ENCODE data around the gene SPTLC1.

DNA sequence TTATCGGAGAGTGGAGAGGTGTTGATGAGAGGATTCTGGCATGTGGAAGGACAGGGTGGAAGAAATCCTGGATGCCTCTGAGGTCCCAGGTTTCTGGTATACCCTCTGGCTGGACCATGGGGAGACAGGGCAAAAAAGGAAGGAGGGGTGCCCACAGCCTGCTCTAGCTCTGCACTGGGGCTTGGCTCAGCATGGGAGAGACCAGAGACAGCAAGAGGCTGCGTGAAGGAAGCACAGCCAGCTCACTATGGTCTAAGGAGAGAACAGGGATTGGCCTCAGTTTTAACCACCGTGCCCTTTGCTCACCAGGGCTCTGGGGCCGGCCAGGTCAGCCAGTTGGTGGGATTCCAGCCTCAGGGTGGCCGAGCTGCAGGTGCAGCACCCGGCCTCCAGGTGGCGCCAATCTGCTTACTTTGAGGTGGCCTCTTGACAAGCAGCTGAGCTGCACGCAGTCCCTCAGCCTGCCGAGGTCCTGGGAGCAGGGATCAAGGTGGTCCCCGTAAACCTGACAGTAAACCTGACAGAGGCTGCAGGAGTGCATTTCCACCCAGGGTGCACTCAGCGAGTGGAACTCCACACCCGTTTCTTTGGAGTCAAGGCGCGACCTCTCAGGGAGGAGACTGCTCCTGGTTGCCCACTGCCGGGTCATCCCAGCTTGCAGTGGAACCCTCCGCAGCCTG, 25.0 kb upstream of the SPTLC1 start:
- TF ChIP-seq E2F4 (IDR thresholded peaks at IDR 0.05; ENCODE audit: low read depth, low read length) (no peak), POLR2AphosphoS5 (IDR thresholded peaks at IDR 0.05; ENCODE audit: low read length) (no peak), CTCF (IDR thresholded peaks at IDR 0.05 in 2 of 3, conservative IDR thresholded peaks at IDR 0.05 in 1 of 3; ENCODE audit: control insufficient read depth in 2 of 3, extremely low read depth in 1 of 3, insufficient read depth in 1 of 3, low read depth in 3 of 3, low read length in 3 of 3) (peak; percentile 92 to 98 (median 94)), SUZ12 (IDR thresholded peaks at IDR 0.05; ENCODE audit: unreplicated experiment) (no peak), DPF2 (IDR thresholded peaks at IDR 0.05) (no peak), ZNF622 (IDR thresholded peaks at IDR 0.05) (no peak), SMC3 (IDR thresholded peaks at IDR 0.05; ENCODE audit: borderline replicate concordance, low read length) (peak; percentile 59), ZNF274 (IDR thresholded peaks at IDR 0.05; ENCODE audit: insufficient read depth, insufficient read length) (no peak), MXI1 (IDR thresholded peaks at IDR 0.05; ENCODE audit: low read depth, low read length) (no peak), TAF1 (IDR thresholded peaks at IDR 0.05; ENCODE audit: borderline replicate concordance, low read depth, low read length) (no peak), NR2C2 (IDR thresholded peaks at IDR 0.05; ENCODE audit: borderline replicate concordance, control insufficient read depth, insufficient read length, low read depth) (no peak)

Measured in GM12878 (cell line).